Keratinocyte (primary cell): ENCODE results near the gene MED16. TPM values are rescaled to one million over a fixed set of nuclear protein-coding genes. Genes with fewer than 3 reads are reported as not detected.

ENCODE experiments used
- DNase-seq: peaks from one replicate; pipeline ENCODE4 v3.0.0-alpha.2; 2011; ENCODE audit warnings: low read depth, missing footprints, low spot score
- FAIRE-seq: peaks from 2 replicates; lab custom pipeline; 2011; peaks lifted over from hg19 to GRCh38; lab: Jason Lieb, UNC
- H2AFZ ChIP-seq: 2 replicates; pipeline ENCODE4 v1.6.0; 2012; ENCODE audit warnings: low read length, control low read depth, inconsistent platforms; ENCODE audit not compliant: control insufficient read depth
- H3K27ac ChIP-seq: 2 replicates; pipeline ENCODE4 v1.5.1; 2011; ENCODE audit warnings: low read length; ENCODE audit not compliant: control insufficient read depth, insufficient read depth
- H3K27me3 ChIP-seq: 3 replicates; pipeline ENCODE4 v1.6.0; 2011; ENCODE audit warnings: low read length; ENCODE audit not compliant: control insufficient read depth, insufficient read depth; ENCODE audit errors: extremely low read depth
- H3K36me3 ChIP-seq, 2 experiments: 2 replicates in 1 of 2; 3 replicates in 1 of 2; pipeline ENCODE4 v1.5.1; 2011; ENCODE audit warnings: low read length in 2 of 2, mild to moderate bottlenecking in 1 of 2; ENCODE audit not compliant: control insufficient read depth in 2 of 2, insufficient read depth in 2 of 2; ENCODE audit errors: extremely low read depth in 1 of 2
- H3K4me1 ChIP-seq: 3 replicates; pipeline ENCODE4 v1.5.1; 2011; ENCODE audit warnings: low read length; ENCODE audit not compliant: control insufficient read depth, insufficient read depth; ENCODE audit errors: extremely low read depth
- H3K4me2 ChIP-seq: 3 replicates; pipeline ENCODE4 v1.6.0; 2011; ENCODE audit warnings: low read depth, low read length; ENCODE audit not compliant: control insufficient read depth, insufficient read depth; ENCODE audit errors: extremely low read depth
- H3K4me3 ChIP-seq, 3 experiments: fragments of 200-600 bp in 1 of 3; sonication (generic) in 1 of 3; 2 replicates in 2 of 3; 3 replicates in 1 of 3; pipeline ENCODE4 v1.5.1; 2011 to 2016; ENCODE audit warnings: low read length in 3 of 3, mild to moderate bottlenecking in 3 of 3, control low read depth in 2 of 3, inconsistent platforms in 1 of 3, low read depth in 1 of 3, mixed read lengths in 1 of 3, mixed run types in 1 of 3, moderate library complexity in 1 of 3; ENCODE audit not compliant: control insufficient read depth in 2 of 3, insufficient read depth in 2 of 3; ENCODE audit errors: extremely low read depth in 1 of 3
- H3K79me2 ChIP-seq: 2 replicates; pipeline ENCODE4 v1.6.0; 2012; ENCODE audit warnings: low read length; ENCODE audit not compliant: control insufficient read depth, insufficient read depth
- H3K9ac ChIP-seq: 3 replicates; pipeline ENCODE4 v1.6.0; 2011; ENCODE audit warnings: low read length; ENCODE audit not compliant: control insufficient read depth, insufficient read depth; ENCODE audit errors: extremely low read depth
- H3K9me1 ChIP-seq: 3 replicates; pipeline ENCODE4 v1.6.0; 2011; ENCODE audit warnings: low read length; ENCODE audit not compliant: control insufficient read depth, insufficient read depth; ENCODE audit errors: extremely low read depth
- H3K9me3 ChIP-seq: 2 replicates; pipeline ENCODE4 v1.5.1; 2012; ENCODE audit warnings: low read depth, low read length; ENCODE audit not compliant: control insufficient read depth
- H4K20me1 ChIP-seq: 3 replicates; pipeline ENCODE4 v1.6.0; 2011; ENCODE audit warnings: low read length; ENCODE audit not compliant: control insufficient read depth, insufficient read depth; ENCODE audit errors: extremely low read depth
- CTCF ChIP-seq, 3 experiments: IDR thresholded peaks in 1 of 3; conservative IDR thresholded peaks in 1 of 3; optimal IDR thresholded peaks in 1 of 3; 2 replicates in 2 of 3; 3 replicates in 1 of 3; pipeline versions ENCODE3 to v1.5.1; 2011; ENCODE audit warnings: low read length in 3 of 3, mild to moderate bottlenecking in 3 of 3, moderate library complexity in 2 of 3, control low read depth in 1 of 3, inconsistent platforms in 1 of 3; ENCODE audit not compliant: insufficient read depth in 2 of 3; ENCODE audit errors: extremely low read depth in 1 of 3
- EZH2 ChIP-seq: IDR thresholded peaks from one replicate; pipeline ENCODE4 v1.6.1; 2012; ENCODE audit warnings: inconsistent platforms, mild to moderate bottlenecking, low read length, moderate library complexity
- dilution Hi-C: fragments of 300-500 bp; cut with MboI; formaldehyde crosslinking; loops from one replicate; pipeline ENCODE4 v1.7.0; 2020; ENCODE audit warnings: low sequenced_read_pairs; ENCODE audit not compliant: extremely low pct_ligation_motif_present
- polyA plus RNA-seq, 5 experiments: library from polyadenylated mRNA; depleted of rRNA in 3 of 5; stranded (reverse) in 3 of 5; stranded (forward) in 1 of 5; unstranded in 1 of 5; fragments of >200 nt; gene quantifications; 1 replicate in 1 of 5; 2 replicates in 3 of 5; 3 replicates in 1 of 5; pipeline versions ENCODE4 v1.2.1 to v1.2.3, GENCODE V29; 2011 to 2012; ENCODE audit warnings: missing spikeins in 2 of 5, low read depth in 1 of 5, low replicate concordance in 1 of 5

Gene MED16
- polyA plus RNA-seq, 1 donor (not counting 4 experiments of a cell fraction or from before 2014, with no cell fraction given), result 9.7 TPM

DNA sequence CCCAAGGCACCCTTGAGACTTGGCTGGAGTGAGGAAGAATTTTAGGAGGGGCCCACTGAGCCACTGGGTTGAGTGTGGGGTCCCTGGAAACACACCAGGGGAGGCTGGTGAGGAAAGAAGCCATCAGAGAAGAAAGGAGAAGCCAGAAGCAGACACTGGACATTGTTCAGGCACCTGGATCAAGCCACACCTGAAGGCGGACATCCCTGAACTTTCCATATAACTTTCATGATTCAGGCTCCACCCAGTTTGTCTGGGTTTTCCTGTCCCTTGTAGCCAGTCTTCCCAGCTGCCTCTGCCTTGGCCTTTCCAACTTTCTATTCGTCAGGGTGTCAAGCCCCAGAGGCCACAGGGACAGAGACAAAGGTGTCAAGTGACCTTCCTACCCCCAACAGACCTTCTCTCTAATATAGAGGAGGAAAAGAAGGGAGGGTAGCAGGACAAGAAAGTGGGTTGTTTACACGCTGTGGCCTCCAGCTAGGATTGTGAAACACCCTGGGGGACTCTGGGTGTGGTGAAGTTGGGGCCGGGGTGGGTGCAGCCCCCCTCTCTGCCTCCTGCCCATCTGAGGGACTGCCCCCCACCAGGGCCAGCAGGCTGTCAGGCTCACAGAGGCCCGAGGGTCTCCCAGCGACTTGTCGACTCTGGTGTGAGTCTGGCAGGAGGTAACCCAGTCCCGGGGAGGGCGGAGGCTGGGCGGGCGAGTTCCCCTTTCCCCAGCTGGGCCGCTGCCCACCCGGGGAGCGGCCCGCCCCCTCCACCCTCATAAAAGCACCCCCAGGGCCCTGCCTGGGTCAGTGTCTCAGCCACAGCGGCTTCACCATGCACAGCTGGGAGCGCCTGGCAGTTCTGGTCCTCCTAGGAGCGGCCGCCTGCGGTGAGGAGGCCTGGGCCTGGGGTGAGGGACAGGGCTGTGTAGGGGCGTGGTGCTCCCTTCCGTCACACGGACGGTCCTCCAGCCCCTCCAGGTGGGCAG is 33.8 kb downstream of the MED16 start, which contains the start of gene CFD:
Gene CFD (plus strand): TSS at position 797 of the 976 bp plus-strand sequence. CDS start 26 bp downstream, at position 823.
- FAIRE-seq, result no peak
- Histone ChIP-seq H2AFZ (peak within 1 kb of the TSS; percentile 43), H3K27ac (no peak within 1 kb of the TSS)

DNA sequence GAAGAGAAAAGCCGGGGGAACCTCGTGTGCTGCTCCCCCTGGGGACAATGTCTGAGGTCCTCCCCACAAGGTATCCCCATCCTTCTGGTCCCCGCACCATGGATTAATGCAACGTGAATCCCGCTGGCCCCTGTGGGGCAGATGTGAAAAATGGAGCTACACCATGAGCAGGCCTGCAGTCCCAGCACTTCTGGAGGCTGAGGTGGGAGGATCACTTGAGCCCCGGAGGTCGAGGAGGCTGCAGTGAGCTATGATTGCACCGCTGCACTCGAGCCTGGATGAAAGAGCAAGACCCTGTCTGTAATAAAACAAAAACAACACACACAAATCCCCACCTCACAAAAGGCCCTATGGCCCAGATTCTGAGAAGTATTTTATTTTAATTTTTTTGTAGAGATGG is 34.7 kb downstream of the MED16 start:
- TF ChIP-seq EZH2 (no peak), CTCF (optimal IDR thresholded peaks at IDR 0.05 in 1 of 3, IDR thresholded peaks at IDR 0.05 in 1 of 3, conservative IDR thresholded peaks at IDR 0.05 in 1 of 3; ENCODE audit: extremely low read depth in 1 of 3, insufficient read depth in 2 of 3, low read length in 3 of 3) (no peak)
- H2AFZ ChIP-seq, result no peak overlapping the region
- dilution Hi-C loops, result no loop called here
- no peak overlapping the region for H3K4me3 ChIP-seq
- H3K9ac ChIP-seq, result no peak overlapping the region
- H3K27ac ChIP-seq, result no peak overlapping the region
- no peaks in the 10 kb centered on the region for H3K9me1 ChIP-seq
- FAIRE-seq (no peak), DNase-seq (no peak)
- no peaks in the 10 kb centered on the region for H3K9me3 ChIP-seq
- no peak overlapping the region for H3K4me2 ChIP-seq
- H3K4me1 ChIP-seq, result peaks cover 3% of the 10 kb centered on the region
- H3K27me3 ChIP-seq, result peaks cover 17% of the 10 kb centered on the region
- no peaks in the 10 kb centered on the region for H3K79me2 ChIP-seq
- no peaks in the 10 kb centered on the region for H4K20me1 ChIP-seq
- no peaks in the 10 kb centered on the region for H3K36me3 ChIP-seq

More for the DNA sequence above, 33.8 kb downstream of the MED16 start, which contains the start of gene CFD:
- dilution Hi-C loops, result no loop called here
- Histone ChIP-seq H4K20me1 (no peaks in the 10 kb centered on the region), H3K4me2 (peak within 1 kb of the TSS; percentile 51), H3K4me1 (peaks cover 3% of the 10 kb centered on the region), H3K36me3 (no peaks in the 10 kb centered on the region), H3K4me3 (peak within 1 kb of the TSS in 2 of 3 experiments; percentile 10 to 31), H3K27me3 (peaks cover 13% of the 10 kb centered on the region), H3K9me3 (no peaks in the 10 kb centered on the region), H3K79me2 (no peaks in the 10 kb centered on the region), H3K9ac (no peak within 1 kb of the TSS), H3K9me1 (no peaks in the 10 kb centered on the region)
- DNase-seq, result no peak
- TF ChIP-seq CTCF (optimal IDR thresholded peaks at IDR 0.05 in 1 of 3, IDR thresholded peaks at IDR 0.05 in 1 of 3, conservative IDR thresholded peaks at IDR 0.05 in 1 of 3; ENCODE audit: extremely low read depth in 1 of 3, insufficient read depth in 2 of 3, low read length in 3 of 3) (no peak), EZH2 (no peak)
